H9 (cell line): ENCODE data around the gene DPH5. TPM values are rescaled to one million over a fixed set of nuclear protein-coding genes. Genes with fewer than 3 reads are reported as not detected.
A peak's percentile ranks its signal among the peaks of the same experiment; 100 is the strongest.

Source experiments
- DNase-seq: peaks from one replicate; pipeline ENCODE4 v3.0.0-alpha.2; 2017
- H2AFZ ChIP-seq: one replicate; pipeline ENCODE4 v1.6.1; 2013; ENCODE audit warnings: mild to moderate bottlenecking, low read length, control low read depth, moderate library complexity
- H2AK5ac ChIP-seq: 2 replicates; pipeline ENCODE4 v1.6.1; 2013; ENCODE audit warnings: low read length, control low read depth, mixed read lengths; ENCODE audit not compliant: insufficient read length
- H2BK120ac ChIP-seq: one replicate; pipeline ENCODE4 v1.6.1; 2013; ENCODE audit warnings: low read depth, mild to moderate bottlenecking, low read length, control low read depth, inconsistent platforms; ENCODE audit not compliant: poor library complexity, severe bottlenecking
- H2BK12ac ChIP-seq: 2 replicates; pipeline ENCODE4 v1.6.1; 2013; ENCODE audit warnings: low read length, control low read depth, mixed read lengths, low read depth; ENCODE audit not compliant: insufficient read length
- H2BK15ac ChIP-seq: 2 replicates; pipeline ENCODE4 v1.6.1; 2013; ENCODE audit warnings: low read depth, low read length, control low read depth
- H2BK20ac ChIP-seq: one replicate; pipeline ENCODE4 v1.6.1; 2013; ENCODE audit warnings: low read depth, mild to moderate bottlenecking, low read length, control low read depth, inconsistent platforms; ENCODE audit not compliant: poor library complexity, severe bottlenecking
- H2BK5ac ChIP-seq: 2 replicates; pipeline ENCODE4 v1.6.1; 2013; ENCODE audit warnings: low read length, control low read depth, mixed read lengths; ENCODE audit not compliant: insufficient read length
- H3K14ac ChIP-seq: 2 replicates; pipeline ENCODE4 v1.6.1; 2013; ENCODE audit warnings: low read length, control low read depth; ENCODE audit not compliant: insufficient read depth
- H3K18ac ChIP-seq: 2 replicates; pipeline ENCODE4 v1.6.1; 2013; ENCODE audit warnings: low read depth, mild to moderate bottlenecking, mixed read lengths, low read length, control low read depth; ENCODE audit not compliant: insufficient read length
- H3K23ac ChIP-seq: 2 replicates; pipeline ENCODE4 v1.6.1; 2013; ENCODE audit warnings: low read length, control low read depth, mixed read lengths, low read depth; ENCODE audit not compliant: insufficient read length
- H3K23me2 ChIP-seq: 2 replicates; pipeline ENCODE4 v1.6.1; 2013; ENCODE audit warnings: low read depth, mild to moderate bottlenecking, mixed read lengths, low read length, control low read depth; ENCODE audit not compliant: insufficient read length, poor library complexity, severe bottlenecking
- H3K27ac ChIP-seq: 2 replicates; pipeline ENCODE4 v1.5.1; 2013; ENCODE audit warnings: low read length, control low read depth, mixed read lengths, low read depth; ENCODE audit not compliant: insufficient read length
- H3K27me3 ChIP-seq: 2 replicates; pipeline ENCODE4 v1.6.1; 2013; ENCODE audit warnings: low read length, control low read depth, inconsistent platforms; ENCODE audit not compliant: insufficient read depth
- H3K4ac ChIP-seq: 2 replicates; pipeline ENCODE4 v1.6.1; 2013; ENCODE audit warnings: low read depth, mild to moderate bottlenecking, control low read depth, inconsistent platforms, low read length, moderate library complexity
- H3K4me1 ChIP-seq: 2 replicates; pipeline ENCODE4 v1.6.1; 2013; ENCODE audit warnings: low read length, control low read depth, inconsistent platforms; ENCODE audit not compliant: insufficient read depth
- H3K4me2 ChIP-seq: 2 replicates; pipeline ENCODE4 v1.6.1; 2013; ENCODE audit warnings: low read length, control low read depth, mixed read lengths; ENCODE audit not compliant: insufficient read length, insufficient read depth
- H3K56ac ChIP-seq: 2 replicates; pipeline ENCODE4 v1.6.1; 2013; ENCODE audit warnings: low read depth, mild to moderate bottlenecking, mixed read lengths, low read length, control low read depth; ENCODE audit not compliant: insufficient read length
- H3K79me1 ChIP-seq: 2 replicates; pipeline ENCODE4 v1.6.1; 2013; ENCODE audit warnings: low read depth, mild to moderate bottlenecking, moderate library complexity, low read length, control low read depth, inconsistent platforms; ENCODE audit not compliant: insufficient read depth, poor library complexity, severe bottlenecking
- H3K79me2 ChIP-seq: 2 replicates; pipeline ENCODE4 v1.6.1; 2013; ENCODE audit warnings: low read length, control low read depth, inconsistent platforms; ENCODE audit not compliant: insufficient read depth
- H3K9ac ChIP-seq: 2 replicates; pipeline ENCODE4 v1.6.1; 2013; ENCODE audit warnings: low read length, control low read depth, mixed read lengths; ENCODE audit not compliant: insufficient read length; ENCODE audit errors: extremely low read depth
- H3K9me3 ChIP-seq: one replicate; pipeline ENCODE4 v1.6.1; 2013; ENCODE audit warnings: low read depth, low read length, inconsistent platforms; ENCODE audit not compliant: control insufficient read depth
- H3T11ph ChIP-seq: one replicate; pipeline ENCODE4 v1.6.1; 2013; ENCODE audit warnings: mild to moderate bottlenecking, low read length, control low read depth, inconsistent platforms
- H4K20me1 ChIP-seq: one replicate; pipeline ENCODE4 v1.6.1; 2013; ENCODE audit not compliant: control insufficient read depth, insufficient read length, insufficient read depth
- H4K5ac ChIP-seq: 2 replicates; pipeline ENCODE4 v1.6.1; 2013; ENCODE audit warnings: low read depth, mild to moderate bottlenecking, mixed read lengths, low read length, control low read depth; ENCODE audit not compliant: insufficient read length
- H4K8ac ChIP-seq: replicated peaks from 2 replicates; pipeline ENCODE4 v1.6.1; 2013; ENCODE audit warnings: low read length, control low read depth, mixed read lengths, low read depth; ENCODE audit not compliant: insufficient read length
- H4K91ac ChIP-seq: 2 replicates; pipeline ENCODE4 v1.6.1; 2013; ENCODE audit warnings: low read depth, mild to moderate bottlenecking, moderate library complexity, mixed read lengths, low read length, control low read depth; ENCODE audit not compliant: insufficient read length
- H3K27ac Mint-ChIP-seq, 3 experiments: 2 replicates in 2 of 3; 3 replicates in 1 of 3; pipeline ENCODE4 v1.8.0; 2020 to 2021; ENCODE audit warnings: mixed read lengths in 3 of 3, mild to moderate bottlenecking in 1 of 3, moderate library complexity in 1 of 3
- H3K27me3 Mint-ChIP-seq: 2 replicates; pipeline ENCODE4 v1.8.0; 2021; ENCODE audit warnings: low read depth, mild to moderate bottlenecking, moderate library complexity, mixed read lengths
- H3K36me3 Mint-ChIP-seq, 3 experiments: 2 replicates in 2 of 3; 3 replicates in 1 of 3; pipeline ENCODE4 v1.8.0; 2020 to 2021; ENCODE audit warnings: low read depth in 3 of 3, mixed read lengths in 3 of 3; ENCODE audit not compliant: insufficient read depth in 1 of 3
- H3K4me1 Mint-ChIP-seq, 2 experiments: 2 replicates each; pipeline ENCODE4 v1.8.0; 2020; ENCODE audit warnings: mixed read lengths in 2 of 2
- H3K4me3 Mint-ChIP-seq, 2 experiments: 2 replicates in 1 of 2; 3 replicates in 1 of 2; pipeline ENCODE4 v1.8.0; 2020 to 2021; ENCODE audit warnings: mild to moderate bottlenecking in 2 of 2, mixed read lengths in 2 of 2, moderate library complexity in 1 of 2
- H3K9me3 Mint-ChIP-seq, 2 experiments: 2 replicates in 1 of 2; 3 replicates in 1 of 2; pipeline ENCODE4 v1.8.0; 2020; ENCODE audit warnings: mild to moderate bottlenecking in 2 of 2, mixed read lengths in 2 of 2, moderate library complexity in 1 of 2
- WGBS: extraction: QIAGEN DNeasy Blood & Tissue Kit; methylation state at CpG from one replicate; pipeline ENCODE4 v1.1.7; 2013; ENCODE audit warnings: missing lambda C conversion rate, low lambda C conversion rate, mixed read lengths; ENCODE audit not compliant: insufficient read length; ENCODE audit errors: extremely low coverage; 5-methylcytosine and 5-hydroxymethylcytosine counted together
- total RNA-seq: library from RNA; stranded (reverse); gene quantifications from 2 replicates; pipeline ENCODE4 v1.2.1, GENCODE V29; 2021
- TF ChIP-seq, protein P1 (sequence below): fragments of 200-600 bp; sonication (generic); conservative IDR thresholded peaks from 3 replicates; pipeline ENCODE4 v1.8.0; 2021; ENCODE audit warnings: antibody characterized with exemption, mild to moderate bottlenecking

Gene DPH5
- total RNA-seq, 1 experiment from 2014 or later, result 49.4 TPM

DNA sequence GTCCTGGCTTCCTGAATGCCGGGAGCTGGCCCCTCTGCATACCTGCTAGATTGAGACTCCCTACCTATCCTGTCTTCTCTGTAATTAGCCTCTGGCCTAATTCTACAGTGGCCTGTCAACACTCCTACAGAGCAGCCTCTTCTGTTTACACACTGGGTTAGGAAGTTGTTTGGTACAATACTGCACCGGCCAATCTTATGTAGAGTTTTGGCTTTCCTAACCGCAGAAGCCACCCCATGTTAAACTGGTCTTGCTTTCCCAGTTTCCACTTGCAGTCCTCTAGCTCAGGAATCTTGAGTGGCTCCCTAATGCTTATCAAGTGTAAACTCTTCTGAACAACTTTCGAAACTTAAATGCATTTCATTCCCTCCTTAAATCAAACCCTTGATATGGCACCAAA is 42.8 kb downstream of the DPH5 start:
- no peak overlapping the region for H4K8ac ChIP-seq
- TF ChIP-seq, protein P1, sequence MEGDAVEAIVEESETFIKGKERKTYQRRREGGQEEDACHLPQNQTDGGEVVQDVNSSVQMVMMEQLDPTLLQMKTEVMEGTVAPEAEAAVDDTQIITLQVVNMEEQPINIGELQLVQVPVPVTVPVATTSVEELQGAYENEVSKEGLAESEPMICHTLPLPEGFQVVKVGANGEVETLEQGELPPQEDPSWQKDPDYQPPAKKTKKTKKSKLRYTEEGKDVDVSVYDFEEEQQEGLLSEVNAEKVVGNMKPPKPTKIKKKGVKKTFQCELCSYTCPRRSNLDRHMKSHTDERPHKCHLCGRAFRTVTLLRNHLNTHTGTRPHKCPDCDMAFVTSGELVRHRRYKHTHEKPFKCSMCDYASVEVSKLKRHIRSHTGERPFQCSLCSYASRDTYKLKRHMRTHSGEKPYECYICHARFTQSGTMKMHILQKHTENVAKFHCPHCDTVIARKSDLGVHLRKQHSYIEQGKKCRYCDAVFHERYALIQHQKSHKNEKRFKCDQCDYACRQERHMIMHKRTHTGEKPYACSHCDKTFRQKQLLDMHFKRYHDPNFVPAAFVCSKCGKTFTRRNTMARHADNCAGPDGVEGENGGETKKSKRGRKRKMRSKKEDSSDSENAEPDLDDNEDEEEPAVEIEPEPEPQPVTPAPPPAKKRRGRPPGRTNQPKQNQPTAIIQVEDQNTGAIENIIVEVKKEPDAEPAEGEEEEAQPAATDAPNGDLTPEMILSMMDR, result no peak
- H3K23me2 ChIP-seq, result no peaks in the 10 kb centered on the region
- H3K79me1 ChIP-seq, result no peaks in the 10 kb centered on the region
- no CpG with 5 or more reads among the region's 4 CpGs for WGBS
- H4K5ac ChIP-seq, result no peak overlapping the region
- no peak overlapping the region for H3K23ac ChIP-seq
- Mint-ChIP-seq H3K4me3 (no peak overlapping the region), H3K27me3 (no peaks in the 10 kb centered on the region), H3K27ac (peak overlapping the region in 2 of 3 experiments; percentile 30 to 81; a peak in 3 of 7 replicates), H3K4me1 (peaks cover 3 to 4% of the 10 kb centered on the region in 2 experiments; a peak in 1 of 4 replicates), H3K36me3 (peaks cover 0 to 8% (median 2%) of the 10 kb centered on the region in 3 experiments; a peak in 4 of 7 replicates), H3K9me3 (no peaks in the 10 kb centered on the region)
- no peak overlapping the region for H3K14ac ChIP-seq
- no peak overlapping the region for H2BK120ac ChIP-seq
- H3K18ac ChIP-seq, result no peak overlapping the region
- H2AK5ac ChIP-seq, result no peak overlapping the region
- no peak overlapping the region for H3K9ac ChIP-seq
- no peak overlapping the region for H3K4ac ChIP-seq
- H2BK20ac ChIP-seq, result no peak overlapping the region
- no peak overlapping the region for H2AFZ ChIP-seq
- no peak overlapping the region for H3K27ac ChIP-seq
- H3K56ac ChIP-seq, result no peak overlapping the region
- H4K20me1 ChIP-seq, result no peaks in the 10 kb centered on the region
- no peaks in the 10 kb centered on the region for H3K4me1 ChIP-seq
- DNase-seq, result no peak
- no peak overlapping the region for H2BK12ac ChIP-seq
- H3K9me3 ChIP-seq, result no peaks in the 10 kb centered on the region
- no peak overlapping the region for H3K4me2 ChIP-seq
- no peak overlapping the region for H3T11ph ChIP-seq
- H4K91ac ChIP-seq, result no peak overlapping the region
- no peaks in the 10 kb centered on the region for H3K27me3 ChIP-seq
- H3K79me2 ChIP-seq, result no peaks in the 10 kb centered on the region
- no peak overlapping the region for H2BK15ac ChIP-seq
- H2BK5ac ChIP-seq, result no peak overlapping the region
